Dedifferentiated amniotic fluid mesenchymal stem cell (primary cell): ENCODE results near the gene BMPR1B.

Experiments used
- DNase-seq: peaks from one replicate; pipeline ENCODE4 v3.0.0-alpha.2; 2016; ENCODE audit errors: extremely low spot score

The BMPR1B gene

GRCh38 chr4:94757192-94758140, at the start of gene BMPR1B:
BMPR1B (plus strand) TSS chr4:94757955; CDS start chr4:95104425, 346,470 bp downstream.
- DNase-seq, result peak; percentile 61

- DNase-seq, result no peak
Observed at GRCh38 chr4:94711635-94712034, 46.1 kb upstream of the BMPR1B start.

- peak; percentile 31 for DNase-seq
Observed at GRCh38 chr4:94714365-94715160, 43.2 kb upstream of the BMPR1B start.

GRCh38 chr4:94715726-94716125, 42.0 kb upstream of the BMPR1B start:
- DNase-seq, result no peak

GRCh38 chr4:94721310-94721709, 36.4 kb upstream of the BMPR1B start:
- no peak for DNase-seq

GRCh38 chr4:94722270-94722669, 35.5 kb upstream of the BMPR1B start:
- no peak for DNase-seq

GRCh38 chr4:94722748-94723147, 35.0 kb upstream of the BMPR1B start:
- no peak for DNase-seq

- DNase-seq, result no peak
Observed at GRCh38 chr4:94724016-94724790, 33.6 kb upstream of the BMPR1B start.

GRCh38 chr4:94726524-94727123, 31.1 kb upstream of the BMPR1B start:
- DNase-seq, result no peak

- DNase-seq, result no peak
Observed at GRCh38 chr4:94728056-94728766, 29.5 kb upstream of the BMPR1B start.

GRCh38 chr4:94732358-94732698, 25.4 kb upstream of the BMPR1B start:
- DNase-seq, result no peak

- DNase-seq, result no peak
Observed at GRCh38 chr4:94739741-94740140, 18.0 kb upstream of the BMPR1B start.

GRCh38 chr4:94741304-94741703, 16.5 kb upstream of the BMPR1B start:
- DNase-seq, result no peak

- DNase-seq, result no peak
Observed at GRCh38 chr4:94743838-94744237, 13.9 kb upstream of the BMPR1B start.

- no peak for DNase-seq
Observed at GRCh38 chr4:94744850-94745249, 12.9 kb upstream of the BMPR1B start.

GRCh38 chr4:94746746-94747145, 11.0 kb upstream of the BMPR1B start:
- no peak for DNase-seq

- DNase-seq, result no peak
Observed at GRCh38 chr4:94758141-94758699, 465 bp downstream of the BMPR1B start.

- DNase-seq, result no peak
Observed at GRCh38 chr4:94758700-94759399, 1.1 kb downstream of the BMPR1B start.

- DNase-seq, result no peak
Observed at GRCh38 chr4:94759767-94760211, 2.0 kb downstream of the BMPR1B start.

- no peak for DNase-seq
Observed at GRCh38 chr4:94762326-94762725, 4.6 kb downstream of the BMPR1B start.
